WTC11 (cell line): ENCODE measurements around the gene HOXC11. TPM values are rescaled to one million over a fixed set of nuclear protein-coding genes. Genes with fewer than 3 reads are reported as not detected.

Experiments used
- ATAC-seq: fragments of 200-7000 bp; cut with Tn5 transposase; 2 replicates; pipeline ENCODE4 v1.10.0; 2021; ENCODE audit warnings: mild to moderate bottlenecking, moderate library complexity
- CTCF ChIA-PET: fragments of 300-600 bp; sonication (Branson Sonifier 250); formaldehyde crosslinking; loops from one replicate; lab custom pipeline; 2021; ENCODE audit warnings: antibody characterized with exemption; lab: Charles Lee
- POLR2A ChIA-PET: fragments of 350-600 bp; sonication (Branson Sonifier 250); formaldehyde crosslinking; loops from one replicate; lab custom pipeline; 2021; ENCODE audit warnings: antibody characterized with exemption; lab: Charles Lee
- DNase-seq: peaks from one replicate; pipeline ENCODE4 v3.0.0; 2021; ENCODE audit warnings: low spot score
- H3K27ac Mint-ChIP-seq: 2 replicates; pipeline ENCODE4 v1.8.0; 2021; ENCODE audit warnings: mixed read lengths
- H3K27me3 Mint-ChIP-seq: 2 replicates; pipeline ENCODE4 v1.8.0; 2021; ENCODE audit warnings: low read depth, mild to moderate bottlenecking, moderate library complexity, mixed read lengths
- H3K36me3 Mint-ChIP-seq: 2 replicates; pipeline ENCODE4 v1.8.0; 2021; ENCODE audit warnings: mixed read lengths
- H3K4me1 Mint-ChIP-seq: 2 replicates; pipeline ENCODE4 v1.8.0; 2022; ENCODE audit warnings: mixed read lengths
- H3K4me3 Mint-ChIP-seq: 2 replicates; pipeline ENCODE4 v1.8.0; 2021; ENCODE audit warnings: mild to moderate bottlenecking, moderate library complexity, mixed read lengths
- H3K9me3 Mint-ChIP-seq: 2 replicates; pipeline ENCODE4 v1.8.0; 2021; ENCODE audit warnings: mixed read lengths
- ARID4B ChIP-seq: sonication (generic); formaldehyde crosslinking; IDR thresholded peaks from 2 replicates; pipeline ENCODE4 v1.8.0; 2023; ENCODE audit warnings: missing genetic modification reagents, mild to moderate bottlenecking, borderline replicate concordance
- ATF2 ChIP-seq: sonication (generic); formaldehyde crosslinking; IDR thresholded peaks from 2 replicates; pipeline ENCODE4 v1.8.1; 2022; ENCODE audit warnings: low read depth, missing genetic modification reagents, borderline replicate concordance
- CDX4 ChIP-seq: fragments of 250-450 bp; sonication (Bioruptor Pico); IDR thresholded peaks from 2 replicates; pipeline ENCODE4 v1.9.0; 2021; ENCODE audit warnings: moderate library complexity, mild to moderate bottlenecking, inconsistent platforms, borderline replicate concordance
- CREB1 ChIP-seq: sonication (generic); formaldehyde crosslinking; IDR thresholded peaks from 2 replicates; pipeline ENCODE4 v1.8.0; 2023; ENCODE audit warnings: mild to moderate bottlenecking, missing genetic modification reagents
- CTCF ChIP-seq: fragments of 200-600 bp; IDR thresholded peaks from 2 replicates; pipeline ENCODE4 v1.8.0; 2022; ENCODE audit warnings: antibody characterized with exemption
- E2F5 ChIP-seq: sonication (generic); formaldehyde crosslinking; IDR thresholded peaks from 2 replicates; pipeline ENCODE4 v1.8.1; 2022; ENCODE audit warnings: mild to moderate bottlenecking, moderate library complexity, missing genetic modification reagents
- ELF4 ChIP-seq: sonication (generic); formaldehyde crosslinking; IDR thresholded peaks from 2 replicates; pipeline ENCODE4 v1.8.1; 2022; ENCODE audit warnings: low read depth, mild to moderate bottlenecking, moderate library complexity, missing genetic modification reagents
- EMX1 ChIP-seq: fragments of 250-450 bp; sonication (Bioruptor Pico); IDR thresholded peaks from 2 replicates; pipeline ENCODE4 v1.8.0; 2021; ENCODE audit warnings: mild to moderate bottlenecking
- FOXK1 ChIP-seq: sonication (generic); formaldehyde crosslinking; IDR thresholded peaks from 2 replicates; pipeline ENCODE4 v1.8.0; 2022; ENCODE audit warnings: mild to moderate bottlenecking, moderate library complexity, missing genetic modification reagents
- FOXP1 ChIP-seq: sonication (generic); formaldehyde crosslinking; IDR thresholded peaks from 2 replicates; pipeline ENCODE4 v1.8.0; 2022; ENCODE audit warnings: missing genetic modification reagents, mild to moderate bottlenecking, moderate library complexity, borderline replicate concordance
- IRF2 ChIP-seq: sonication (generic); formaldehyde crosslinking; IDR thresholded peaks from 2 replicates; pipeline ENCODE4 v1.8.0; 2022; ENCODE audit warnings: low read depth, missing genetic modification reagents, borderline replicate concordance
- MAX ChIP-seq: sonication (generic); formaldehyde crosslinking; IDR thresholded peaks from 2 replicates; pipeline ENCODE4 v1.8.0; 2022; ENCODE audit warnings: mild to moderate bottlenecking, missing genetic modification reagents
- MYBL2 ChIP-seq: sonication (generic); formaldehyde crosslinking; IDR thresholded peaks from 2 replicates; pipeline ENCODE4 v1.8.1; 2023; ENCODE audit warnings: mild to moderate bottlenecking, moderate library complexity, missing genetic modification reagents
- OVOL2 ChIP-seq: fragments of 250-450 bp; sonication (Bioruptor Pico); IDR thresholded peaks from 2 replicates; pipeline ENCODE4 v1.9.0; 2021; ENCODE audit warnings: mild to moderate bottlenecking, borderline replicate concordance
- TEAD1 ChIP-seq: sonication (generic); formaldehyde crosslinking; IDR thresholded peaks from 2 replicates; pipeline ENCODE4 v1.8.0; 2022; ENCODE audit warnings: mild to moderate bottlenecking, missing genetic modification reagents
- ZNF138 ChIP-seq: sonication (generic); formaldehyde crosslinking; conservative IDR thresholded peaks from 2 replicates; pipeline ENCODE4 v1.8.1; 2022; ENCODE audit warnings: mild to moderate bottlenecking, moderate library complexity, missing genetic modification reagents
- ZNF317 ChIP-seq: sonication (generic); formaldehyde crosslinking; IDR thresholded peaks from 2 replicates; pipeline ENCODE4 v1.8.1; 2023; ENCODE audit warnings: low read depth, mild to moderate bottlenecking, moderate library complexity, missing genetic modification reagents, borderline replicate concordance
- ZNF416 ChIP-seq: fragments of 250-450 bp; sonication (Bioruptor Pico); IDR thresholded peaks from 2 replicates; pipeline ENCODE4 v1.9.0; 2021; ENCODE audit warnings: mild to moderate bottlenecking, inconsistent platforms
- ZNF512 ChIP-seq: sonication (generic); formaldehyde crosslinking; IDR thresholded peaks from 2 replicates; pipeline ENCODE4 v1.8.1; 2022; ENCODE audit warnings: missing genetic modification reagents, borderline replicate concordance
- total RNA-seq: library from RNA; stranded (reverse); gene quantifications from 3 replicates; pipeline ENCODE4 v1.2.3, GENCODE V29; 2021

Gene HOXC11
- total RNA-seq, 1 experiment from 2014 or later, result not detected

- no peak for TF ChIP-seq ATF2 (CRISPR knock-in tag)
- TF ChIP-seq CTCF, result no peak
- TF ChIP-seq MYBL2, result no peak
- no peak for TF ChIP-seq CDX4 (CRISPR knock-in tag)
- TF ChIP-seq FOXK1 (CRISPR knock-in tag), result no peak
- TF ChIP-seq TEAD1, result no peak
- TF ChIP-seq ELF4 (CRISPR knock-in tag), result no peak
- no peak for TF ChIP-seq IRF2 (CRISPR knock-in tag)
- TF ChIP-seq ZNF416 (CRISPR knock-in tag), result no peak
- no peak for TF ChIP-seq ZNF512 (CRISPR knock-in tag)
- no peak for TF ChIP-seq CREB1 (CRISPR knock-in tag)
These were observed 31.3 kb downstream of the HOXC11 start (continued) for GRCh38 chr12:54004063-54004840.

- H3K36me3 Mint-ChIP-seq, result no peaks in the 10 kb centered on the region; the same call in 1 of the 2 replicates
- no peak overlapping the region for H3K27ac Mint-ChIP-seq
- H3K4me1 Mint-ChIP-seq, result peaks cover 17% of the 10 kb centered on the region
- ChIA-PET CTCF (interaction anchor here (0.7 to 10.8 kb wide), 18 partner anchors 9 to 303 kb away, joined by 3 to 107 read pairs (median 7); partner anchors contain the start of genes HOXC10, HOXC5 and SMUG1), POLR2A (no interaction called here)
- ATAC-seq, result peak; percentile 19
- no peaks in the 10 kb centered on the region for H3K9me3 Mint-ChIP-seq
- peak; percentile 60 for DNase-seq
- H3K27me3 Mint-ChIP-seq, result peaks cover 100% of the 10 kb centered on the region
- H3K4me3 Mint-ChIP-seq, result peak overlapping the region; percentile 28; the same call in 1 of the 2 replicates
- TF ChIP-seq CREB1 (CRISPR knock-in tag), result no peak
- no peak for TF ChIP-seq MAX (CRISPR knock-in tag)
- TF ChIP-seq CDX4 (CRISPR knock-in tag), result no peak
- no peak for TF ChIP-seq EMX1
- no peak for TF ChIP-seq FOXP1 (CRISPR knock-in tag)
- TF ChIP-seq OVOL2 (CRISPR knock-in tag), result no peak
- no peak for TF ChIP-seq ARID4B
- TF ChIP-seq ZNF317 (CRISPR knock-in tag), result no peak
- no peak for TF ChIP-seq ZNF138
- no peak for TF ChIP-seq CTCF
- TF ChIP-seq E2F5 (CRISPR knock-in tag), result no peak
These were observed 32.1 kb downstream of the HOXC11 start for GRCh38 chr12:54004841-54005530.
